Left ventricle myocardium inferior (tissue), 1 donor: ENCODE data around the gene TRAPPC2. TPM values are rescaled to one million over a fixed set of nuclear protein-coding genes. Genes with fewer than 3 reads are reported as not detected.
A peak's percentile ranks its signal among the peaks of the same experiment; 100 is the strongest.

Experiments used
- DNase-seq: peaks from one replicate; pipeline ENCODE4 v3.0.0-alpha.2; 2020
- H3K27ac ChIP-seq: fragments of 200-600 bp; replicated peaks from 2 replicates; pipeline ENCODE4 v1.8.0; 2021
- H3K27me3 ChIP-seq: fragments of 200-600 bp; 2 replicates; pipeline ENCODE4 v1.8.0; 2021; ENCODE audit warnings: low read depth
- H3K36me3 ChIP-seq: fragments of 200-600 bp; 2 replicates; pipeline ENCODE4 v1.8.0; 2021
- H3K4me1 ChIP-seq: fragments of 200-600 bp; 2 replicates; pipeline ENCODE4 v1.8.0; 2021
- H3K4me3 ChIP-seq: fragments of 200-600 bp; 2 replicates; pipeline ENCODE4 v1.8.0; 2021; ENCODE audit warnings: mild to moderate bottlenecking, moderate library complexity
- H3K9me3 ChIP-seq: fragments of 200-600 bp; replicated peaks from 2 replicates; pipeline ENCODE4 v1.8.0; 2021
- CTCF ChIP-seq: fragments of 200-600 bp; IDR thresholded peaks from 2 replicates; pipeline ENCODE4 v1.8.0; 2021; ENCODE audit warnings: antibody characterized with exemption, mild to moderate bottlenecking, borderline replicate concordance
- intact Hi-C: fragments of 100-400 bp; cut with micrococcal nuclease; formaldehyde crosslinking; loops from one replicate; pipeline ENCODE4 v1.11.0; 2022
- total RNA-seq: library from RNA; stranded (reverse); fragmentation: NEBNext Ultra II Directional; extraction: Animal tissue kit (Norgen Biotek cat#: 25700); gene quantifications from one replicate; pipeline ENCODE4 v1.2.1, GENCODE V29; 2021
- donor health status: DM: no; HTN: yes; CAD: no; lungs with severe emphysema.

Gene TRAPPC2
- total RNA-seq, 1 donor from 2014 or later = 7.2 TPM

DNA sequence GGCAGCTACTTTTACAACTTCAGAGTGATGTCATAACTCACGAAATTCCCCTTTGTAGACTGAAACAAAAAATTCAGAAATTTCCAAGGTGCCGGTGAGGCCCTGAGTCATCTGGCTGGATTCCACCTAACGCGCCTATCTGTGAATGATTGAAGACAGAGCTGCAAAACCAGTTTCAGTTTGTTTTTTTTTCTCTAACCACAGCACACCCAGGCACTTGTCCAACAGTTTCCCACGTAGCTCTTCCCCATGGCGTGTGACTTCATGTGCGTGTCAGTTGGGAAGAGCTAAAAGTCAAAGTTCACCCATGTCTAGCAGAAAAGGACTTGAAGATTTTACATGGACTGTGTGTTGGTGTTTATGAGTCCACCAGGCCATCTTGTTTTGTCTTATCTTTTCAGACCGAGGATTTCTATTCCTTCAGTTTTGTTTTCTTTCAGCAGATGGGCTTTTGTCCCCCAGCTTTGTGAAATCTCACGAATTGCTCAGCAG lies 65.1 kb downstream of the TRAPPC2 start:
- intact Hi-C loops = no loop called here
- TF ChIP-seq CTCF = no peak
- Histone ChIP-seq H3K9me3 (no peaks in the 10 kb centered on the region), H3K27ac (peak overlapping the region; percentile 63), H3K4me3 (peak overlapping the region; percentile 9), H3K4me1 (peaks cover 14% of the 10 kb centered on the region), H3K27me3 (no peaks in the 10 kb centered on the region), H3K36me3 (no peaks in the 10 kb centered on the region)
- DNase-seq = peak; percentile 18

DNA sequence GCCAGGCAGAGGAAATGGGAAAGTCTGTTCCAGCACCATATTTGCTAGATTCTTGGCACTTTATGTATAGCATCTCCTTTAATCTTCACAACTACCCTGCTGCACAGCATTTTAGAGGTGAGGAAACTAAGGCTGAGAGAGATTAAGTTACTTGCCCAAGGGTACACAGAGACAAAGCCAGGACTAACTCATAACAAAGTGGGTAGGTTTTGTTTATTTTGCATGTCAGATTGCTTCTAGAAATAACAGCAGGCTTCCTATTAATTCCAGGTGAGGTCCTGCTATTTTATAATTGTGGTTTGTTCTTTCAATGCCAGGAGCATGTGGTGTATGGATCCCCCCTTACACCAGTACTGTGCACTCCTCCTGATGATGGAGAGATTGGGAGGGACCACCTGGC lies 66.5 kb downstream of the TRAPPC2 start:
- no peak for TF ChIP-seq CTCF
- no peak for DNase-seq
- Histone ChIP-seq H3K36me3 (no peaks in the 10 kb centered on the region), H3K27ac (peak overlapping the region; percentile 63), H3K4me1 (peaks cover 14% of the 10 kb centered on the region), H3K4me3 (no peak overlapping the region), H3K9me3 (no peaks in the 10 kb centered on the region), H3K27me3 (no peaks in the 10 kb centered on the region)
- intact Hi-C loops = no loop called here

- Histone ChIP-seq H3K4me1 (peaks cover 14% of the 10 kb centered on the region), H3K27me3 (no peaks in the 10 kb centered on the region), H3K27ac (peak overlapping the region; percentile 38), H3K36me3 (peaks cover 3% of the 10 kb centered on the region), H3K4me3 (no peak overlapping the region), H3K9me3 (no peaks in the 10 kb centered on the region)
- TF ChIP-seq CTCF = no peak
- peak; percentile 20 for DNase-seq
- intact Hi-C loops = no loop called here
These were observed 67.6 kb downstream of the TRAPPC2 start for GRCh38 chrX:13666836-13667235.

DNA sequence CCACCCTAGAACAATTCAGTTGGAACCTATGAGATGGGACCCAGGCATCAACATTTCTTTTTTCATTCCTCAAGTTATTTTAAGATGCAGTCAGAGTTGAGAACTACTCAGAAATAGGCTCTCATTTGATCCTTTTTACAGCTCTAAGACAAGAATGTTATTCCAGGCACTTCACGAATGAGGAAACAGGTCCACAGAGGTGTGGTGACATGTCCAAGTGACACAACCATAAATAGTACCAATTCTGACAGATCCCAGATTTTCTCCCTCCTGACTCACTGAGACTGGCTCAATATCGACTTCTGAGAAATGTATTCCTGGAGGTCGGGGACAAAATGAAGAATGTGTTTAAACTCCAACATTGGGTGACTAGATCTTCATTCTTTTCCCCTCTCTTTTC lies 70.4 kb downstream of the TRAPPC2 start:
- no peaks in the 10 kb centered on the region for H3K9me3 ChIP-seq
- H3K36me3 ChIP-seq = peaks cover 16% of the 10 kb centered on the region
- peaks cover 16% of the 10 kb centered on the region for H3K4me1 ChIP-seq
- intact Hi-C loops = no loop called here
- no peak for TF ChIP-seq CTCF
- H3K27ac ChIP-seq = peak overlapping the region; percentile 64
- no peak overlapping the region for H3K4me3 ChIP-seq
- no peak for DNase-seq
- H3K27me3 ChIP-seq = no peaks in the 10 kb centered on the region

DNA sequence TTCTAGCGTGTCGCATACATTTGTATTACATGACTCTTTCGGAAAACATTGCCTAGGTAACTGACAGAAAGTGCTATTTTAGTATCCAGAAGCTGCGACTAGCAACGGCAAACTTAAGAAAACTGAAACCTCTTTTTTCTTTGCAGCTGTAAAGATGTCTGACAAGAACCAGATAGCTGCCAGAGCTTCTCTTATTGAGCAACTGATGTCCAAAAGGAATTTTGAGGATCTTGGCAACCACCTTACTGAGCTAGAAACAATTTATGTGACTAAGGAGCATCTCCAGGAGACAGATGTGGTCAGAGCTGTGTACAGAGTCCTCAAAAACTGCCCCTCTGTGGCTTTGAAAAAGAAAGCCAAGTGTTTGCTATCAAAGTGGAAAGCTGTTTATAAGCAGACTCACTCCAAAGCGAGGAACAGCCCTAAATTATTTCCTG lies 72.0 kb downstream of the TRAPPC2 start:
- intact Hi-C loops = no loop called here
- H3K4me3 ChIP-seq = no peak overlapping the region
- H3K36me3 ChIP-seq = peaks cover 16% of the 10 kb centered on the region
- DNase-seq = no peak
- H3K27me3 ChIP-seq = no peaks in the 10 kb centered on the region
- no peaks in the 10 kb centered on the region for H3K9me3 ChIP-seq
- peaks cover 15% of the 10 kb centered on the region for H3K4me1 ChIP-seq
- no peak for TF ChIP-seq CTCF
- peak overlapping the region; percentile 19 for H3K27ac ChIP-seq

Other genes starting within 250 kb of the TRAPPC2 start
- not detected for gene EGFL6, start 165.0 kb downstream of the TRAPPC2 start, total RNA-seq
- gene TCEANC, start 81.5 kb downstream of the TRAPPC2 start, total RNA-seq = 7.9 TPM
- gene RAB9A, start 45.5 kb downstream of the TRAPPC2 start, total RNA-seq = 22.2 TPM
- 10.6 TPM for gene OFD1, start 128 bp upstream of the TRAPPC2 start, total RNA-seq
- 4.5 TPM for gene GPM6B, start 82.5 kb upstream of the TRAPPC2 start, total RNA-seq